ENCODE results near the gene CCSER1.
A peak's percentile ranks its signal among the peaks of the same experiment; 100 is the strongest.

DNA sequence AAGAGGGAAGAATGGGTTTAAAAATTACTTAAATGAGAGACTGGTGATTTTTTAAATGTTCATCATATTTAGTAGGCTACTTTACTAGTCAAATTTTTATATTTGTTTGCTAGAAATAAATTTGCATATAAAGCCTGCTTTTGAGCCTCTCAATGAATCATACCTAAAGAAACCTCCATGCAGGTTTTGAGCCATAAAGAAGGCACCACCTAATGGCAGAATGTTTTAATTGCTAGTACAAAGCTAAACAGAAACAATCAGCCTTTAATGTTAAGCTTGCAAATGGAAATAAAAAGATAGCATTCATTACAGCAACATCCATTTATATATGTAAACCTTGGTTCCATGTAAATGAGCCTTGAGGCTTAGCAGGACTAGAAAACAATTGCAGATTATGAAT is 989.7 kb downstream of the CCSER1 start:
- TF ChIP-seq, protein P1, sequence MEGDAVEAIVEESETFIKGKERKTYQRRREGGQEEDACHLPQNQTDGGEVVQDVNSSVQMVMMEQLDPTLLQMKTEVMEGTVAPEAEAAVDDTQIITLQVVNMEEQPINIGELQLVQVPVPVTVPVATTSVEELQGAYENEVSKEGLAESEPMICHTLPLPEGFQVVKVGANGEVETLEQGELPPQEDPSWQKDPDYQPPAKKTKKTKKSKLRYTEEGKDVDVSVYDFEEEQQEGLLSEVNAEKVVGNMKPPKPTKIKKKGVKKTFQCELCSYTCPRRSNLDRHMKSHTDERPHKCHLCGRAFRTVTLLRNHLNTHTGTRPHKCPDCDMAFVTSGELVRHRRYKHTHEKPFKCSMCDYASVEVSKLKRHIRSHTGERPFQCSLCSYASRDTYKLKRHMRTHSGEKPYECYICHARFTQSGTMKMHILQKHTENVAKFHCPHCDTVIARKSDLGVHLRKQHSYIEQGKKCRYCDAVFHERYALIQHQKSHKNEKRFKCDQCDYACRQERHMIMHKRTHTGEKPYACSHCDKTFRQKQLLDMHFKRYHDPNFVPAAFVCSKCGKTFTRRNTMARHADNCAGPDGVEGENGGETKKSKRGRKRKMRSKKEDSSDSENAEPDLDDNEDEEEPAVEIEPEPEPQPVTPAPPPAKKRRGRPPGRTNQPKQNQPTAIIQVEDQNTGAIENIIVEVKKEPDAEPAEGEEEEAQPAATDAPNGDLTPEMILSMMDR (conservative IDR thresholded peaks at IDR 0.05; ENCODE audit: low read length): peak; percentile 52
- no peak for TF ChIP-seq EZH2phosphoT487 (IDR thresholded peaks at IDR 0.05; ENCODE audit: borderline replicate concordance)

Data from Loucy (cell line).